ENCODE data around the gene PPIE.
A peak's percentile ranks its signal among the peaks of the same experiment; 100 is the strongest.

Gene PPIE

GRCh38 chr1:39791838-39792237, 53.2 kb downstream of the PPIE start:
- TF ChIP-seq, protein P1, sequence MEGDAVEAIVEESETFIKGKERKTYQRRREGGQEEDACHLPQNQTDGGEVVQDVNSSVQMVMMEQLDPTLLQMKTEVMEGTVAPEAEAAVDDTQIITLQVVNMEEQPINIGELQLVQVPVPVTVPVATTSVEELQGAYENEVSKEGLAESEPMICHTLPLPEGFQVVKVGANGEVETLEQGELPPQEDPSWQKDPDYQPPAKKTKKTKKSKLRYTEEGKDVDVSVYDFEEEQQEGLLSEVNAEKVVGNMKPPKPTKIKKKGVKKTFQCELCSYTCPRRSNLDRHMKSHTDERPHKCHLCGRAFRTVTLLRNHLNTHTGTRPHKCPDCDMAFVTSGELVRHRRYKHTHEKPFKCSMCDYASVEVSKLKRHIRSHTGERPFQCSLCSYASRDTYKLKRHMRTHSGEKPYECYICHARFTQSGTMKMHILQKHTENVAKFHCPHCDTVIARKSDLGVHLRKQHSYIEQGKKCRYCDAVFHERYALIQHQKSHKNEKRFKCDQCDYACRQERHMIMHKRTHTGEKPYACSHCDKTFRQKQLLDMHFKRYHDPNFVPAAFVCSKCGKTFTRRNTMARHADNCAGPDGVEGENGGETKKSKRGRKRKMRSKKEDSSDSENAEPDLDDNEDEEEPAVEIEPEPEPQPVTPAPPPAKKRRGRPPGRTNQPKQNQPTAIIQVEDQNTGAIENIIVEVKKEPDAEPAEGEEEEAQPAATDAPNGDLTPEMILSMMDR (IDR thresholded peaks at IDR 0.05): no peak

DNA sequence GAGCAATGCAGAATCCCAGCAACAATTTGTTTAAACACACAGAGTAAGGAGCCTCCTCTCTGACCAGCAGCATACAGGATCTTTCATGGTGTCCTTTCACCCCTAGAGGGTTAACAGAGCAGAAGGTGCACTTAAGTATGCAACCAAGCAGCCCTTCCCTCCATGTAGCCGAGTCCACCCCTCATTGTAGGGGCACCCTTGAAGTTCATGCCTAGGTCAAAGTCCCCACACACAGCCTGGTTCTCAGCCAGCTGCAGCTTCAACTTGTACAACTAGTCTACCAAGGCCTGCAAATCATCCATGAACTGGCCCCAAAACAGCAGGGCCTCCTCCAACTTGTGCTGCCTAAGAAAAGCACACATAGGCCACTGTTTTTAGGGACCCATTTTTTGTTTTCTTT, 57.0 kb downstream of the PPIE start:
- TF ChIP-seq, protein P1 (IDR thresholded peaks at IDR 0.05): no peak

DNA sequence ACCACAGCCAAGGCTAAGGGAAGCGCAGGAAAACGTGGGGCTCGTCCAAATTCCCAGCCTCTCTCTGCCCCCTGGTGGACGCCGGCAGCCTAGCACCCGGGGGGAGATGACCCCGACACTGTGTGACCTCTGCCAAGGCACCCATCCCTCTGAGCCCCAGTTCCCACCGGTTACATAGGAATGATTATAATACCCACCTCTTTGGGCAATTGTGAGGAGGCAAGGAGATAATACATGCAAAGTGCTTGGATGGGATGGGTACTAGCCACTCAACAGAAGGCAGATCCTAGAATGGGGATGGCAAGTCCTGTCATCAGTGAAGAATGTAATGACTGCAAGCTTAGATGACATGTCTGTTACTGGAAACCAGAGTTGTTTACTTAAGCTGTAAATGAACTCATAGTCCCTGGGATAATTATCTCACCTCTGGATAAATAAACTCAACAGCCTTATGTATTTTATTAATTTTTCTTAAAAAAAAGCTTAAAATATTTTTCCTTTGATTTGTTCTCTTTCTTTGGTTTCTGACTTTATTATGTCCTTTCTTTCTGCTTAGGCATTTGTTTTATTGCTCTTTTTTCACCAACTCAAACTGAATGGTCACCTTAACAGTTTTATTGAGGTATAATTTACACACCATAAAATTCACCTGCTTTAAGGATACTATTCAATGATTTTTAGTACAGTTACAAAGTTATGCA, 61.2 kb downstream of the PPIE start:
- TF ChIP-seq, protein P1 (IDR thresholded peaks at IDR 0.05): peak; percentile 97

DNA sequence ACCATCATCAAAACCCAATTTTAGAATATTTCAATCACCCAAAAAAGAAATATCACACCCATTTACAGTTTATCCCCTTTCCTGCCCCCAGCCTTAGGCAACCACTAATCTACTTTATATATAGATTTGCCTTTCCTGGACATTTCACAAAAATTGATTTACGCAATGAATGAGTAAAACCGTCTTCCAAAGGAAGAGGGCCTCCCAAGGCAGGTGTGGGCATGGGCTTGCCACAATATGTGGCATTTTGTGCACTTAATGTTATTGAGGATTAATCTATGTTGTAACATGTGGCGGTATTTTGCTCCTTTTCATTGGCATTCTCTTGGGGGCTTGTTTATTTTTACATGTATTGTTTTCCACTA, 61.8 kb downstream of the PPIE start:
- TF ChIP-seq, protein P1 (IDR thresholded peaks at IDR 0.05): no peak

GRCh38 chr1:39802496-39803260, 64.0 kb downstream of the PPIE start:
- TF ChIP-seq, protein P1 (IDR thresholded peaks at IDR 0.05): no peak

DNA sequence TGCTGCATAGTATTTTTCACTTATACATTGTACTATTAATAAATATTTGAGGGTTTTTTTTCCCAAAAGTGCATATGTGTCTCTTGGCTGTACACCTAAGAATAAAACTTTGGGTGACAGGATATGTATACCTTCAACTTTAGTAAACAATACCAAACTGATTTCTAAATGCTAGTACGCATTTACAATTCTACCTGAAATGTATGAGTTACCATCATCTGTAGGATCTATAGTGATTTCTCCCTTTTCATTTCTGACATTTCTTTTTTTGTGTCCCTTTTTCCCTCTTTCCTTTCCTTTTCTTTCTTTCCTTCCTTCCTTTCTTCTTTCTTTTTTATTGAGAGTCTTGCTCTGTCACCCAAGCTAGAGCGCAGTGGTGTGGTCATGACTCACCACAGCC, 66.7 kb downstream of the PPIE start:
- TF ChIP-seq, protein P1 (IDR thresholded peaks at IDR 0.05): no peak

GRCh38 chr1:39808784-39809517, 70.3 kb downstream of the PPIE start:
- TF ChIP-seq, protein P1 (IDR thresholded peaks at IDR 0.05): no peak

Measured in LNCAP (cell line).